ENCODE measurements around the gene OPA3.
"Not testable (repeated sequence)": the region's sequence is repeated elsewhere in the genome, so short reads cannot be mapped to it uniquely, and the experiment has no call there.

Gene OPA3

DNA sequence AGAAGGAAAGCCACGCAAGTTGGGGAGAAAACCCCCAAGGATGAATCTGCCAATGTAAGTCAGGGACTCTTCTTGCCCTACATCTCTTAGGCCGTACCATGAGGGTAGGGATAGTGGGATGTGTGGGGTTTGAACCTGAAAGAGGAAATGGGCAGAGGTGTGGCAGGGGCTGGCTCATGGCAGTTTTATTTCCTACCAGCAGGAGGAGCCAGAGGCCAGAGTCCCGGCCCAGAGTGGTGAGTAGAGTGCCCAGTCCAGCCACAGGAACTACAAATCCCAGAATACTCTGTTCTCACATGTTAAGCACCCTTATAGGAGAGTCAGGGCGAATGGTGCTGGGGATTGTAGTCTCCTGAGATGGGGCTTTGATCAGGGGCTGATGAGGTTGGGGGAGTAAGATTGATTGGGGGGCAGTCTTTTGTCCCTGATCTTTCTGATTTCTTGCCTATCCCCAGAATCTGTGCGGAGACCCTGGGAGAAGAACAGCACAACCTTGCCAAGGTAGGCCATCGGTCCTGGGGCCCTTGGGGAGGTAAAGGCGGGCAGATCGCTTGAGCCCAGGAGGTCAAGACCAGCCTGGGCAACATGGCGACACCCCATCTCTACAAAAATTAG, 60.9 kb downstream of the OPA3 start:
- in situ Hi-C loops (cut with MboI; ENCODE audit: low sequenced_read_pairs): no loop called here

DNA sequence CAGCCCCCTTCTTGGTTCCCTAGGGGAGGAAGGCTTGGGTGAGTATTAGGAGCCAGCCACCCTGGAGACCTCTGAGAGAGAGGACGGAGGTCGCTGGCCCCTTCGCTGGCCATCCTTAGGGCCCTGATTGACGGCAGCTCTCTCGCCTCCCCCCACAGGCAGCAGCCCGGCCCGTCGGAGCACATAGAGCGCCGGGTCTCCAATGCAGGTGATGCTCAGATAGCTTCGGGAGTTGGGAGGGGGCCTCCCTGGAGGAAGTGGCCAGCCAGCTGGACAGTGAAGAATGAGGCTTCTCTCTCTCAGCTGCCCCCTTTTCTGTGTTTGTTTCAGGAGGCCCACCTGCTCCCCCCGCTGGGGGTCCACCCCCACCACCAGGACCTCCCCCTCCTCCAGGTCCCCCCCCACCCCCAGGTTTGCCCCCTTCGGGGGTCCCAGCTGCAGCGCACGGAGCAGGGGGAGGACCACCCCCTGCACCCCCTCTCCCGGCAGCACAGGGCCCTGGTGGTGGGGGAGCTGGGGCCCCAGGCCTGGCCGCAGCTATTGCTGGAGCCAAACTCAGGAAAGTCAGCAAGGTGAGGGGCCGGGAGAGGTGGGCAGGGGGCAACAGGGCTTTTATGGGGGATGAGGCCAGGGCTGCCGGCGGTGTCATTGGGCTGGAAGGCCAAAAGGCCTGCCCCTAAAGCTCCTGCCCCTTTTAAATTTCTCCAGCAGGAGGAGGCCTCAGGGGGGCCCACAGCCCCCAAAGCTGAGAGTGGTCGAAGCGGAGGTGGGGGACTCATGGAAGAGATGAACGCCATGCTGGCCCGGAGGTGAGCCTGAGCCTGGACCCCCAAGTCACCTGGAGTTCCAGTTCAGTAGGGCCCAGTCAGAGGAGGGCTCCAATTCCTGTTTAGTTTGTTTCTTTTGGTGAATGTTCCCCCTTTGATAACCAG, 62.3 kb downstream of the OPA3 start:
- in situ Hi-C loops (cut with MboI; ENCODE audit: low sequenced_read_pairs): no loop called here

DNA sequence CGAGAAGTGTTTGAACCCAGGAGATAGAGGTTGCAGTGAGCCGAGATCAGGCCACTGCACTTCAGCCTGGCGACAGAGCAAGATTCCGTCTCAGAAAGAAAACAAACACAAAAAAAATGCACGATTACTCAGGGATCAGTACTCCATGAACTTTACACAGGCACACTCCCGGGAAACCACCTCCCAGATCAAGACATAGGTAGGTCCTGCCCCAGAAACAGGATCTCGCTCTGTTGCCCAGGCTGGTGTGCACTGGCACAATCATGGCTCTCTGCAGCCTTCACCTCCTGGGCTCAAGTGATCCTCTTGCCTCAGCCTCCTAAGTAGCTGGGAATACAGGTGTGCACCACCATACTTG, 66.2 kb downstream of the OPA3 start:
- in situ Hi-C loops (cut with MboI; ENCODE audit: low sequenced_read_pairs): no loop called here

DNA sequence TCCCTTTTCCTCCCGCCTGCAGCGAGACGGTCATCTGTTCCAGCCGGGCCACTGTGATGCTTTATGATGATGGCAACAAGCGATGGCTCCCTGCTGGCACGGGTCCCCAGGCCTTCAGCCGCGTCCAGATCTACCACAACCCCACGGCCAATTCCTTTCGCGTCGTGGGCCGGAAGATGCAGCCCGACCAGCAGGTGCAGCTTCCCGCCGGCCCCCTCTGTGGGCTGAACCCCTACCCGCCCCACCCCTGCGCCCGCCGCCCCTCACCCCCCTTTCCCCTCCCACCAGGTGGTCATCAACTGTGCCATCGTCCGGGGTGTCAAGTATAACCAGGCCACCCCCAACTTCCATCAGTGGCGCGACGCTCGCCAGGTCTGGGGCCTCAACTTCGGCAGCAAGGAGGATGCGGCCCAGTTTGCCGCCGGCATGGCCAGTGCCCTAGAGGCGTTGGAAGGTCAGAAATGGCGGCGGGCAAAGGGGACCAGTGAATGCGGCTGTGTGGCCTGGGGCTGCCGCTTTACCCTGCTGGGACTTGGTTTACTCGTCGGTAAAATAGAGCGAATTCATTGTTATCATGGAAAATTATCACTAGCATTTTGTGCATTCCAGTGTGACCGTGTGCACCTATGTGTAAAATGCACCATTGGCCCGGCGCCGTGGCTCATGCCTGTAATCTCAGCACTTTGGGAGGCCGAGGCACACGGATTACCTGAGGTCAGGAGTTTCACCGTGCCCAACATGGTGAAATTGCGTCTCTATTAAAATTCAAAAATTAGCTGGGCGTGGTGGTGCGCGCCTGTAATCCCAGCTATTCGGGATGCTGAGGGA, 66.7 kb downstream of the OPA3 start:
- in situ Hi-C loops (cut with MboI; ENCODE audit: low sequenced_read_pairs): no loop called here

DNA sequence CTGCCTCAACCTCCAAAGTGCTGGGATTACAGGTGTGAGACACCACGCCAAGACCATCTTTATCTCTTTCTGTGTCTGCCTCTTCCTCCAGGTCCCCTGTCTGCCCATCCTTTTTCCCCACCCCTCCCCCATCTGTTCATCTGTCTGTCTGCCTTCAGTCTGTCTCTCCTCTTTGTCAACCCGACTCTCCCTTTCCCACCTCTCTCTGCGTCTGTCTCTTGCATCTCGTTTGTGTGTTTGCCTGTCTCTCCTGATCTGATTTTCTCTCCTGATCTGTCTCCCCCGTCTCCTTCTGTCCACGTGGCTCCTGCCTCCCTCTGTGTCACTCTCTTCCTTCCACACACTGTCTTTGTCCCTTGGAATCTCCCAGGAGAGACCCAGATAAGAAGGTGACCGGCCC, 67.4 kb downstream of the OPA3 start:
- in situ Hi-C loops (cut with MboI; ENCODE audit: low sequenced_read_pairs): no loop called here

DNA sequence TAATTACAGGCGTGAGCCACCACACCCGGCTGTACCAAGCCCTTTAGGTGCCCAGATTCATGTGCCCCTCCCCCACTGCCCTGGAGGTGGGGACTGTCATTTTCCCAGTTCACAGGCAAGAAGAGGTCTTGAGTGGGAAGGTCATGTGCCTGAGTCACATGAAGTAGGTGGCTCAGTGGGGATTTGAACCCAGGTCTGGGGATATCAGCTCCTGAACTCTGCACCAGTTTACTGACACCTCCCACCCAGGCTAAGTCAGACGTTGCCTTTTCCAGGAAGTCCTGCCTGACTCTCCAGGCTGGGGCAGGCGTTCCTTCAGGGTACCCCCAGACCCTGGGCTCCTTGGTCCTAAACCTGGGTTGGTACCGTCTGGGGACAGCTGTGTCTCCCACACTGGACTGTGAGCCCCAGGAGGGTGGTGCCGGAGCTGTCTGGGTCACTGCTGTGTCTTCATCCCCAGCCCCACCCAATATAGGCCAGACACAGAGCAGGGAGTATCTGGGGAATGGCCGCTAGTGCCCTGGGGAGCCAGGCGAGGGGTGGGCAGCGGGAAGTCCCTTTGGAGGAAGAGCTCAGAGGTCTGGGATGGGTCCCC, 68.7 kb downstream of the OPA3 start:
- in situ Hi-C loops (cut with MboI; ENCODE audit: low sequenced_read_pairs): no loop called here

DNA sequence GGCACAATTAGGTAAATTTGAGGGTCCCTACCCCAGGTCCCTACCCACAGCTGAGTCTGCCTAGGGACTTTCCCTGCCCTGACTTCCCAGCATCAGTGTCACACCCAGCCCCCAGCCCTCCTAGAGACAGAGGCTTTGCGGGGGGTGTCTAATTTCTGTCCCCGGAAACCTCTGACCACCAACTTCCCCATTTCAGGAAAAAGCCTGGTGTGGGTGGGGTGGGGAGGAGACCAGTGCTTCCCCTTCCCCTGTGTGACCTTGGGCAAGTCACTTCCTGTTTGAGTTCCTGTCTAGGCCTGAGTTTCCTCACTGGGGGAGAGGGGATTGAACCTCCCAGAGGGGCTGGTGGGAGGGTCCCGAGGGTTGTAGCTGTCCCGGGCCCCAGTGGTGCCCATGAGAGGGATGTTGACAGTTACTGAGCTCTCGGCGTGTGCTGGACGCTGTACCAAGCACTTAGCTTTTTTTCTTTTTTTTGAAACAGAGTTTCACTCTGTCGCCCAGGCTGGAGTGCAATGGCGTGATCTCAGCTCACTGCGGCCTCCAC, 69.4 kb downstream of the OPA3 start:
- in situ Hi-C loops (cut with MboI; ENCODE audit: low sequenced_read_pairs): no loop called here

DNA sequence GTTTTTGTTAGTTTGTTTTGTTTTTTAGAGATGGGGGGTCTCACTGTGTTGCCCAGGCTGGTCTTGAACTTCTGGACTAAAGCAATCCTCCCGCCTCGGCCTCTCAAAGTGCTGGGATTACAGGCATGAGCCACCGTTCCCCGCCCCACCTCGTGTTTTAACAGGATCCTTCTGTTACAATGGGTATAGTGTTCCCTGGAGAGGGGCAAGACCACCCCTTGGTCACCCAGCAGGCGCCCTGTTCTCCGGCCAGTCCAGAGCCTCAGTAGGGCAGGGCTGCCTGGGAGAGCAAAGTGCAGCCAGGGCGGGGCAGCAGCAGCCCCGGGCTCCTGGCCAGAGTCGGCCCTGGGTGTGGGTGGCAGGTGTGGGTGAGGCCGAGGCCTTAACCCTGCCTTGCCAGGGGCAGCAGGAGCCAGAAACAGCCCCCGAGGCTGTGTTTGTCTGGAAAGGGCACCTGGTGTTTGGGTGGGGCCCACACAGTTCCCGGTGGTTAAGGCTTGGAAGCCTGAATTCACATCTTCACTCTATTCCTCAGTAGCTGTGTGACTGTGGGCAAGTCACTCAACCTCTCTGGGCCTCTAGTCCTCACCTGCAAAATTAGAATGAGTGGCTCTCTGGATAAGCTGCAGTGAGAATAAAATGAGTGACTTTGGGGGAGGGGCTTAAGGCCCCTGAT, 70.1 kb downstream of the OPA3 start:
- in situ Hi-C loops (cut with MboI; ENCODE audit: low sequenced_read_pairs): no loop called here

DNA sequence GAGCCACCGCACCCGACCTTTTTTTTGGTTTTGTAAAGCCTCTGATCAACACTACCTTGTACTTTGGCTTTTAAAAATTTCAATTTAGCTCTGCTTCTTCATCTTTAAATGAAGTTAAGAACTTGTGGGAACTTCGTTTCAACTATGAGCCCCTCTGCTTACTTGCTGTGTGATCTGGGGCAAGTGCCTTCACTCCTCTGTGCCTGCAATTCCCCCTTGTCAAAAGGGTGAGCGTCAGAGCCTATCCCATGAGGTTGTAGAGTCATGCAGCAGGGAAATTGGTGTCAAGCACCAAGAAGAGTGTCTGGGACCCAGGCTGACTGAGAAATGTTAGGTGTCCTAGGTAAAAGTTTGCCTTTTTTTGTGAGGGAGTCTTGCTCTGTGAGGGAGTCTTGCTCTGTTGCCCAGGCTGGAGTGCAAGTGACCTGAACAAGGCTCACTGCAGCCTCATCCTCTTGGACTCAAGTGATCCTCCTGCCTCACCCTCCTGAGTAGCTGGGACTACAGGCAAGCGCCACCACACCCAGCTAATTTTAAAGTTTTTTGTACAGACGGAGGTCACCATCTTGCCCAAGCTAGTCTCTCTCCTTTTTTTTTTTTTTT, 71.6 kb downstream of the OPA3 start:
- in situ Hi-C loops (cut with MboI; ENCODE audit: low sequenced_read_pairs): no loop called here

DNA sequence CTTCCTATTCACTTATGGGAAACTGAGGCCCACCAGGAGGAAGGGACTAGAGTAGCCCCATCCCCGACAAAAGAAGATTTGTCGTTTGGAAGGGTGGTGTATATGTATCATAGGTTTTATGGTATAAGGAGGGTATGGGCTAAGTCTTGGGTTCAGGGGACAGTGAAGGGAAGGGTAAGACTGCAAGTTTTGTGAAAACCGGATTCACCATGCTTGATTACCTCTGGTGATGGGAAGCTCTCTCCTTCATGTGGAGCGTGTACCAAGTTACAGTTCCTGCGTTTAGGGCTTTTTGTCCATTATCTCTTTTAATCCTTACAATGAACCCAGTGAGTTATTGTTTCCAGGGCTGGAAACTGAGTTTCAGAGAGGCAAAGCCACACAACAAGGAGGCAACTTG, 73.5 kb downstream of the OPA3 start:
- in situ Hi-C loops (cut with MboI; ENCODE audit: low sequenced_read_pairs): no loop called here

DNA sequence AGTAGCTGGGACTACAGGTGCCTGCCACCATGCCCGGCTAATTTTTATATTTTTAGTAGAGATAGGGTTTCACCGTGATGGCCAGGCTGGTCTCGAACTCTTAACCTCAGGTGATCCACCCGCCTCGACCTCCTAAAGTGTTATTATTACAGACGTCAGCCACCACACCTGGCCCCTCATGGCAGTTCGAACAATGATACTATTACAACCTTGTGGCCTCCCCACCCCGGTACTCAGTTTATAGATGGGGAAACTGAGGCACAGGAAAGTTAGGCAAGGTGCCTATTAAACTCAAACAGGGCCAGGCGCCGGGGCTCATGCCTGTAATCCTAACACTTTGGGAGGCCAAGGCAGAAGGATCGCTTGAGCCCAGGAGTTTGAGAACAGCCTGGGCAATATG, 74.2 kb downstream of the OPA3 start:
- in situ Hi-C loops (cut with MboI; ENCODE audit: low sequenced_read_pairs): not testable (repeated sequence)

DNA sequence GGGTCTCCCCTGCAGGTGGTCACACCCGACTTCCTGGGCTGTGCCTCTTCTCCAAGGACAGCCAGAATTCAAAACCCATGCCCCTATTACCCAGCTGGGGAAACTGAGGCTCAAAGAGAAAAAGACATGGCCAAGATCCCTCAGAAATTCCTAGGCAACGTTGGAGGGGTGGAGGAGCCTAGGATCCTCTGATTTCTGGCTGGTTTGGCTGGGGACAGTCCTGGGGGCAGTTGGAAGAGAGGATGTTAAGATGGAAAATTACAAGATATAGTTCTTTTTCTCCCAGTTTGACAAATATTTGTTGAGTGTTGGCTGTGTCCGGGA, 74.9 kb downstream of the OPA3 start:
- in situ Hi-C loops (cut with MboI; ENCODE audit: low sequenced_read_pairs): no loop called here

DNA sequence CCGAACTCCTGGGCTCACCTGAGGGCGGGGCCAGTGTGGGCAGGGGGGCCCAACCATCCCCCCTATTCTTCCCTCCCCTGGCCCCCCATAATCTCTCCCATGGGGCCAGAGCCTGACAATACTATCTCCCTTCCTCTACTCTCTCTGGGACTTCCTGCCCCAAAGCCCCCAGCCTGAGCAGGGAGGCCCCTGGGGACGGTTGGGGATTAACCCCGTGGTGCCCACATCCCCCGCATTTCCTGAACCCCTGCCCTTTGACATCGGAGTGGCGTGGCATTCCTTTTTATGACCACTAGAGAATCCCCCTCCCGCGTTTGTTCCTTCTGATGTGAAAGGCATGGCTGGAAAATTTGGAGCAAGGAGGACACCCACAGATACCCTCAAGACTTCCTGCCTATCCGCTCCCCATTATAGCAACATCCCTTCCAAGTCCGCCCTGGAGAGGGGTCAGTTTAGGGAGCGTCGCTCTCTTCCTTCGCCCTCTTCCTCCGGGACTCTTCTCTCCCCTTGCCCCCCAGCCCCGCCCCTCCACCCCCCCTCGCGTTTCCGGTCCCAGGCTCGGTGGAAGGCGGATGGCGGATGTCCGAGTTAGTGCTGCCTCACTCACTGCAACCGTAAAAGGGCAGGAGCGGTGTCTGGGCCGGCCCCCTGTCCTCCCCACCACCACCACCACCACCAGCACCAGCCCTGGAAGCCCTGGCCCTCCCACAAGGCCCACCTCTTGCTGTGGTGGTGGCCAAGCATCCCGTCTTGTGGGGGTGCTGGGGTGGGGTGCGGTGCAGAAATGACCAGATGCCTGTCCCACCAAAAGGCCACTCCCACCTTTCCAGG, 75.5 kb downstream of the OPA3 start:
- in situ Hi-C loops (cut with MboI; ENCODE audit: low sequenced_read_pairs): no loop called here

DNA sequence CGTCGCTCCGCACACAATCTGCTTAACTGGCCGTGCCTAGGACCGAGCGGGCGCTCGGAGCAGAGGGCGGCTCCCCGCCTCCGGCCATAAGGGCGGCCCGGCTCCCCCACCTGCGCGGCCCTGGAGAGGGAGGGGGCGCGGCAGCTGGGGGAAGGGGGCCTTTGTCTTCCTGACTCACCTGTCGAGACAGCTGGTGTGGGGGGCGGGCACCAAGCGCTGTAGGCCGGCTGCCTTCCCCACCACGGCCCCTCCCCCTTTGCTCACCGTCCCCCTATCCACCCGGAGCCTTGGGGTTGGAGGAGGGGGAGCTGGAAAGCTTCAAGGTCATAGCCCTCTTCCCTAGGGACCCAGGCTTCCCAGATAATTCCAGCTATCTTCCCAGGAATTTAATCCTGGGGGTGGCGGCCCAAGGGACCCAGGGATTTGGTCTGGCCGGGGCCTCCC, 76.2 kb downstream of the OPA3 start:
- in situ Hi-C loops (cut with MboI; ENCODE audit: low sequenced_read_pairs): no loop called here

DNA sequence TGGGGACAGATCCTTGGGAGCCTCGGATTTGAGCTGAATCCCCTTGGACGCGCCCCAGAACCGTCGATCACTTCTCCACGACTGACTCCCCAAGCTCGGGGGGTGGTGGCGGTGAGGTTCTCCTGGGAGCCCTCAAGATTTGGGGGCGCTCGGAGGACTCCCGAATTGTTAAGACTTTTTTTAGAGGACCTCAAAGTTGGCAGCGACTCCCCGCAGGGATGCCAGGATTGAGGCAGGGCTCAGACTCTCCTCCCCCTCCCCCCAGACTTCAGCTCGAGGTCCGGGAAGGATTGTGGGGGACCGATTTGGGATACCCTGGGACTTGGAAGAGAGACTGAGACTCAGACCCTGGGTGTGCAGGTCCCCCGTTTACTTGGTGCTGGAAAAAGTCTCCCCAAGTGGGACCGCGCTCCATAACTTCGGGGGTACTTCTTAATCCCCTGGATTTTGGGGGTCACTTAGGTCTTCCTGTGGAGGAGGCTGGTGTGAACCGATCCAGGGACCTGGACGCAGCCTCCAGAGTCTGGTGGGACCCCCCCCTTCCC, 76.7 kb downstream of the OPA3 start:
- in situ Hi-C loops (cut with MboI; ENCODE audit: low sequenced_read_pairs): no loop called here

DNA sequence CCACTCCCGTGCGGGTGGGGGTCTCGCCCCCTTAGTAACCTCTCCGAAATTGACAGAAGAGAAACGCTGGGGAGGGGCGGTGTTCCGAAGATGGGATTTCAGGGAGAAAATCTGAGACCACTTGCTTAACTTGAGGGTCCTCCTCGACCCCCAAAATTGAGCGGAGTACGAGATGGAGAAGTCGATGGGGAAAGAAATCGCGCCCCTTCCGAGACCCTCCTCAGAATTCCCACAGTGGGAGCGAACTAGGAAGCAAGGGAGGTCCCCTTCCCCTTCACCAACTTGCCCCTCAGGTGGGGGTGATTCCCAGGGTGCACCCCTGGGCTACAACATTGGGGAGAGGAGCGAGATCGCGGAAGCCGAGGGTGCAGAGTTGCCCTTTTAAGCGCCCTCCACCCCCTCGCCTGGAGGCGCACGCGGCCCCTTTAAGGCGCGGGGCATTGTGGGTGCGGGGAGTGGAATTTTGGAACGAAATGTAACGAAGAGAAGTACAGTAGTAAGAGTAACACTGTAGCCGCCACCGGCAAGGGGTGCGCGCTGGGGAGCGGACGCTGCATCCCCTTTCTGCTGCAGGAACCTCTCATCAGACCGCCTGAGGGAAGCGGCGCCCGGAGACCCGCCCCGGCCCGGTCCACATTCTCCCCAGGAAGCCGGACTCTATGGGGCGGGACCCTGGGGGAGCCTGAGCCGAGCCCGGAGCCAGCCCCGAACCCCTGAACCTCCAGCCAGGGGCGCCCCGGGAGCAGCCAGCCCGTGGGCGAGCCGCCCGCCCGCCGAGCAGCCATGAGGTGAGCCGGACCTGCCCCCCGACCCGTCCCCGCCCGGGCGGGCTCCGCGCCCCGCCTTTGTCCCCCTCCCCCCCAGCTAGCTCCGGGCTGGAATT, 77.4 kb downstream of the OPA3 start, which contains the start of gene VASP:
VASP (plus strand) TSS at position 491 of the 883 bp plus-strand sequence; CDS start at position 784, 293 bp downstream.
- in situ Hi-C loops (cut with MboI; ENCODE audit: low sequenced_read_pairs): no loop called here

DNA sequence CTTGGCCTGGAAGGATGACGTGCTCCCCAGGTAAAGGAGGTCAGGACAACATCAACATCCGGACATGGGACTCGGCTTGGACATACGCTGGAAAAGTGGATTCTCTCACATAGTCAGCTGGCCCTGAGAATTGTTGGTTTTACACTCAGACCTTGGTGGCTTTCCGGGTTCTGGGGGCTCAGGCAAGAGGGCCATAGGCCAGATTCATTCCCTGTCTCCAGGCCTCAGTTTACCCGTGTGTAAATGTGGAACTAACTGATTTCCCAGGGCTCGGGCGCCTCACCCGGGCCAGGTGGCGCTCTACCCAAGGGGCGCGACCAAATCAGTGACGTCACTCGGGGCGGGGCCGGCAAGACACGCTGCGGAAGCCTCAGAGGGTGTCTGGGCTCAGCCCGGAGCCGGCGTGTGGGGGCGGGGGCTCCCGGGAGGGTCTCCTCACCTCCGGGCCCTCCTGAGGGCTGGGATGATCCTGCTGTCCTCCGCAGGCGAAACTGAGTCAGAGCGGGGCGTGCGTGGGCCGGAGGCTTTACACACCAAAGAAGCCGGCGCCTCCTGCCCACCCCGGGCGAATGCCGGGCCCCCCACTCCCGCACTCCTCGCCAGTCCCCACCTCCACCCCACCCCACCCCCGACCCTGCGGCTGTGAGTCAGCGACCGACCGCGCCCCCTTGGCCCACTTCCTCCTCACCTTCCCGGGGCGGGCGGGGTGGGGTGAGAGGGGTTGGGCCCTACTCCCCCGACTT, 78.2 kb downstream of the OPA3 start:
- in situ Hi-C loops (cut with MboI; ENCODE audit: low sequenced_read_pairs): no loop called here
